LNCAP (cell line): ENCODE results near the gene NR6A1.

Experiments
- CTCF ChIP-seq: fragments of 450-650 bp; IDR thresholded peaks from 2 replicates; pipeline ENCODE4 v1.5.1; 2017; ENCODE audit warnings: mild to moderate bottlenecking

The NR6A1 gene

GRCh38 chr9:124492818-124493217, 278.3 kb downstream of the NR6A1 start:
- TF ChIP-seq CTCF = no peak

- no peak for TF ChIP-seq CTCF
Observed at GRCh38 chr9:124491049-124491975, 279.8 kb downstream of the NR6A1 start.

- no peak for TF ChIP-seq CTCF
Observed at GRCh38 chr9:124490004-124490403, 281.1 kb downstream of the NR6A1 start.

- TF ChIP-seq CTCF = no peak
Observed at GRCh38 chr9:124489222-124489621, 281.9 kb downstream of the NR6A1 start.

GRCh38 chr9:124488641-124489210, 282.4 kb downstream of the NR6A1 start:
- no peak for TF ChIP-seq CTCF

GRCh38 chr9:124487260-124488182, 283.6 kb downstream of the NR6A1 start:
- TF ChIP-seq CTCF = no peak

- TF ChIP-seq CTCF = no peak
Observed at GRCh38 chr9:124486778-124487259, 284.3 kb downstream of the NR6A1 start.
